Non-pigmented ciliary epithelial cell (primary cell): ENCODE measurements around the gene FOXI3.

Experiments used
- DNase-seq: peaks from one replicate; pipeline ENCODE4 v3.0.0-alpha.2; 2010; ENCODE audit warnings: low read depth

FOXI3 gene

DNA sequence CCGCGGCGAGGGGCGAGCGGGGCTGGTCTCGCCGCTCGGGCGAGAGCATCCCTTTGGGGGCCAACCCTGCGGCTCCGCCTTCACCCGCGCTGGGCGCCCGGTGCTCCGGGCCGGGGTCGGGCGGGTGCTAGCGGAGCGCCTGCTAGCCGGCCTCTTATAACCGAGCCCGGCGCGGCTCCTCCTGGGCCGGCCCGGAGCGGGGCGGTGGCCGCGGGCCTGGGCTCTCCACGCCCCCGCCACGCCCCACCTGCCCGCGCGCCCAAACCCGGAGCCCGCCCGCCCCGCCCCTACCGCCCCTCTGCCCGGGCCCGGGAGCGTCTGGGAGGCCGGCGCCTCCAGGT lies at the start of gene FOXI3:
FOXI3 (minus strand) TSS at position 129 of the 341 bp plus-strand sequence. CDS start 158 bp downstream, outside the sequence.
- no peak for DNase-seq

DNA sequence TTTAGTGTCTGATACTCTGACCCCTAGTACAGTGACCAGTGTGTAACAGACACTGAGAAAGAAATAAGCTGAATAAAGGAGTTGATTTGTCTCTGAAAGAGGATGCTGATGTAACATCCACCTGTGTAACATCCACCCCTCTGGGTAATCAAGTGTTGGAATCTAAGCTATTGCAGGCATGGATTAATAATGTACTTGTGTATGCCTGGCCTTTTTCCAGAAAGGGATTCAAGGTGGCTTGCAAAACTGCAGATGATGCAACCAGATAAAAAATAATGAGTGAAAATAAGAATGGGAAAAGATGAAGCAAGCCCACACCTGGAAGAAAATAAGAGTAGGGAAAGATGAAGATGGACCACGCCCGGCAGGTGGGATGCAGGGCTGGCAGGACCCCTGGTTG lies 48.2 kb upstream of the FOXI3 start:
- DNase-seq = no peak

DNA sequence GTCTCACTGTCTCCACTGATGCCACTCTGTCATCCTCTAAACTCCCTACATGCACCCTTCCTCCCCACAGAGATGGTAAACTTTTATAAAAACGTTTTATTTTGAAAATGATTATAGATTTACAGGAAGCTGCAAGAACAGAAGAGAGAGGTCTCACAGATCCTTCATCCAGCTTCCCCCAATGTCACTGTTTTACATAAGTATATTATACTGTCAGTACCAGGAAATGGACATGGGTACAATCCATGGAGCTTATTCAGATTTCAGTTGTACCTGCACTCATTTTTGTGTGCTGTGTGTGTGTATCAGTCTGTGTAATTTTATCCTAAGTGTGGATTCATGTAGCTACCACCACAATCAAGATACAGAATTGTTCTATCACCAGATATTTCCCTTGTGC lies 46.7 kb upstream of the FOXI3 start:
- DNase-seq = no peak

DNA sequence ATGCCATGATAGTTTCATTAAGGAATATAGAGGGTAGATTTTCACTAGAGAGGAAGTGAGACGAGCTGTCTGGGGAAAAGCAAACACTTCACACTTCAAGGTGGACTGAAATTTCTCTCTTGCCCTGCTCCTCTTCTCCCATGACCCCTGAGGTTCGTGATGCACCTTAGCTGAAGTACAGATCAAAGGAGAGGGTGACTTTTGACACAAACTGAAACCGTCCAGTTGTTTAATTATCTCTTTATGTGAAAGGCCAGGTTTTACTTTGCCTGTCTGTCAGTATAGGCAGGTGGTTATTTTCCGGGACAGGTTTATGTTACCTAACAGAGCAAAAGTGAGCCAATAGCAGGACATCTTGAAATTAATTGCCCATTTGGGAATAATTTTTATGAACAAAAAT lies 41.0 kb upstream of the FOXI3 start:
- DNase-seq = no peak

DNA sequence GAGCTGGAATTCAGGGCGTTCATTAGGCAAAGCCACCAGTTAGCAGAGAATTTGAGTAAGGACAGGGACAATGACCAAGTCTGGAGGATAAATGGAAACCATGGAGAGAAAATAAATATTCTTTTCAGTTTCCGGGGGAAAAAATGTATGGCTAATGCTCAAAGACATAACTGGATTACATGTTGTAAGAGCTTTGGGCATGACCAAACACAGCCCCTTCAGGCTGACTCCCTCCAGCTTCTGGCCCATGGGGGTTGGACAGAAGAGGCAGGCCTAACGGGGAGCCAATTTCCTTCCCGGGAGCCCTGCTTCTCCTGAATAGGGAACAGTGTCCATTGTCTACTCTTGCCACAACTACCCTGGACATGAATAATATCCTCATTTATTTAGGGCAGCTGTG lies 39.5 kb upstream of the FOXI3 start:
- no peak for DNase-seq

DNA sequence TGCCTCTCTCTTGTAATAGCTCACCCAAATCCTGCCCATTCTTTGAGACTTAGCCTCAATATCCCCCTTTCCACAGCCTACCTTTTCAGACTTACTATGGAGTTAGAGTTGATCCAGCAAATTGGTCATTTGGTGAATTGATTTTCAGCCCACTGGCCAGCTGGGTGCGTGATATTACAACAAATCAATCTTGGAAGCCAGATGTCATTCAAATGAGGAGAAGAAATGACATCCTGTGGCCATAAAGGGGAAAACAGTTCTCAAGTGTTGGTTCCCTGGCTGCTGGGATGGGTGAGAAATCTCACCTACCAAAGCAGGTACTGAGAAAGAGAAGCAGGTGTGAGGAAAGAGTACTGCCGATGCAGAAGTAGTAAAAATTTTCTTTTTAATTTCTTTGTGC lies 36.7 kb upstream of the FOXI3 start:
- DNase-seq = no peak

DNA sequence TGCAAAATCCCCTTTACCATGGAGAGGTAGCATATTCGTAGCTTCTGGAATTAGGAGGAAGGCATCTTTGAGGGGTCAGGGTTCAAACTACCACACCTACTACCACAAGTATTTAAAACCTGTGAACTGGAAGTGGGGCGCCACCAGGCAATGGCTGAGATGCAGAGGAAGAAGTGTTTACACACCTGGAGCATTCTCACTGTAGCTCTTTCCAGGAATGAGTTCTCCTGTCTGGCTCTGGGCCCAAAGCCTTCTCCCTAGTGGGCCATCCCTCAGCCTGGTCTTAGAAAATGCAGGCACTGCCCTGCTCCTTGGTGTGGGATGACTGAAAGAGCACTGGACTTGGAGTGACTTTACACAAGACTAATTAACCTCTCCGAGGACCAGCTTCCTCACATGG lies 30.7 kb upstream of the FOXI3 start:
- DNase-seq = no peak

DNA sequence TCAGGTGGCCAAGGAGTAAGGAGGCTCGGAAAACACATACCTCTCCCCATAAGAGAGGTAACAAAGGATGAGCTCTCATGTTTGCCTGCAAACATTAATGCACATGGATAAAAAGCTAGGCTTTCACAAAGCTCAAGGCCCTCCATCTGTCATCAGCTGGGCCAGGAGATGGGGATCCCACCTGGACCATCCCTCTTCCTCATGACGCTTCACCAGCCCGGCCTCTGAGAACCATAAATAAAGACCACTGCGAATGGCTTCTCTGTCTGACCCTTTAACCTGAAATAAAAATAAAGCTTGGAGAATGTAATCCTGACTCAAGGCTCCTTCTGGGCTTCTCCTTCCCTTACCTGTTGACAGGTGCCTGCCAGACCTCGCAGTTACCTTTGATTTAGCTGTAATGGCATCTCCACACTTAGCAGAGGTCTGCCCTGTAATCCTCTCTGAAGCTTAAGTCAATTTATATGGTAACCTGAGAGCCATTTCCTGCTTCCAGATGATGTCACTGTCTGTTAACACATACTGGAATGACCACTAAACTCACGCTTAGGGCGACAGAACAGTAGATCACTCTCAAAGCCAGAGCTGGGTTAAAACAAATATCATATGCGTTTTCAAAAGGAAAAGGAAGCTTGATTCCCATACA lies 29.3 kb upstream of the FOXI3 start:
- DNase-seq = no peak

DNA sequence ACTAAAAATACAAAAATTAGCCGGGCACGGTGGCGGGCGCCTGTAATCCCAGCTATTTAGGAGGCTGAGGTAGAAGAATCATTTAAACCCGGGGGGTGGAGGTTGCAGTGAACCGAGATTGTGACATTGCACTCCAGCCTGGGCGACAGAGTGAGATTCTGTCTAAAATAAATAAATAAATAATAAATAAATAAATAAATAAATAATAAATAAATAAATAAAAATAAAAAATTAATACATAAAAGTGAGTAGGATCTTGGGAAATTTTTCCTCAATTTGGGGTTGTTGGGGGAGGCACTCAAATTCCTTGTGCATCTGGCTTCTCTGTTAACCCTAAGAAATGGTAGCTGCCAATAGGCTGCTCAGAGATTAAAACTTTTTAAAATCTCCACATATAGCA lies 20.3 kb upstream of the FOXI3 start:
- no peak for DNase-seq

DNA sequence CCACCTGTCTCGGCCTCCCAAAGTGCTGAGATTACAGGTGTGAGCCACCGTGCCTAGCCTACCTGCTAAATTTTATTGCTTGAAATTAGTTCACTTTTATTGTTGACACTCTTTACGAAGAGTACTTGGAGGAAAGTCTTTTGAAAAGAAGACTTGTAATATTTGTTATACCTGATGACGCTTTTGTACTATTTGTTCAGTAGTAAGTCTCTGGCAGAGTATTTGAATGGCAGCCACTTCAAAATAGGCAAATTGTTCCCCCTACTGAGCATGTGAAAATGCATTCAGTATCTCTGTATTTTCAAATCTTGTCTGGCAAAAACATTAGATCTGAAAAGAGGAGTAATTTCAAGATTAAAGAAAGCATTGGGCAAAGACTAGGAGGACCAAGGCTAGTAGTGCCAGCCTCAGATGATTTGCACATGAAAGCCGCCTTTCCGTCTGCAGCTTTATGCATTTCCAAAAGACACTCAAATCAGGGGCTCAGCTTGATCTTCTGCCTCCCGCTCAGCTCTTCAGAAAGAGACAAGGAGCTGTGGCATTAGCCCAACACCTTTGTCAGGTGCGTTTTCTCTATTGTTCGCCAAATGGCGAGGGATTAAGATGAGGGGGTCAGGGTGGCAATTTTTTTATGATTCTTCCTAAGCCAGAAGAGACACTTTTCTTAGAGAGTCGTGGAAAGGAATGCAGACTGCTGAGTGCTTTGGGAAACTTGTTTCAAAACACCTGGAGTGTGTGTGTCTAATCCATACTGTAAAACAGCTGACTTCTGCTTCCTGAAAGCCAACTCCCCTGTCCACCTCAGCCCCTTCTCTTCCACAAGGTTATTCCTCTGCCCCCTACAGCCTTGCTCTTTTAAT lies 18.8 kb upstream of the FOXI3 start:
- DNase-seq = no peak

DNA sequence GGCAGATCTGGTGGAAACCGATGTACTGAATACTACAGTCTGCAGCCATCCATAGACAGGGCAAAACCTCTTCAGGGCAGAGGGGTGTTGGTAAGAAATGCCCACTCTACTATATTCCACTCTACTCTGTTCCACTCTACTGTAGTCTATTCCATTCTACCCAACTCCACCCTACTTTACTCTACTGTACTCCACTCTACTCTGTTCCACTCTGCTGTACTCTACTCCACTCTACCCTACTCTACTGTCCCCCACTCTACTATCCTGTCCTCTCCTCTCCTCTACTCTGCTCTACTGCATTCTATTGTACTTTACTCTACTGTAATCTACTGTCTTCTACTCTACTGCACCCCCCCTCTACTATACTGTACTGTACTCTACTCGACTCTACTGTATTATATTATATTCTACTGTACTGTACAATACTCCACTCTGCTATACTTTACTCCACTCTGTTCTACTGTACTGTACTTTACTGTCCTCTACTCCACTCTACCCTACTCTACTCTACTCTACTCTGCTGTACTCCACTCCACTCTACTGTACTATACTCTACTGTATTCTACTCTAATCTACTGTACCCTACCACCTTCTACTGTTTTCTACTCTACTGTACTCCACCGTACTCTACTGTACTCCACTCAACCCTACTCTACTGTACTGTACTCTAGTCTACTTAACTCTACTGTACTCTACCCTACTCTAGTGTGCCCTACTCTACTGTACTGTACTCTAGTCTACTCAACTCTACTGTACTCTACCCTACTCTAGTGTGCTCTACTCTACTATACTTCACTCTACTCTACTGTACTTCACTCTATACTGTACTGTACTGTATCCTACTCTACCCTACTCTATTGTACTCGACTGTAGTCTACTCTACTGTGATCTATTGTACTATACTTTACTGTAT lies 17.0 kb upstream of the FOXI3 start:
- no peak for DNase-seq

DNA sequence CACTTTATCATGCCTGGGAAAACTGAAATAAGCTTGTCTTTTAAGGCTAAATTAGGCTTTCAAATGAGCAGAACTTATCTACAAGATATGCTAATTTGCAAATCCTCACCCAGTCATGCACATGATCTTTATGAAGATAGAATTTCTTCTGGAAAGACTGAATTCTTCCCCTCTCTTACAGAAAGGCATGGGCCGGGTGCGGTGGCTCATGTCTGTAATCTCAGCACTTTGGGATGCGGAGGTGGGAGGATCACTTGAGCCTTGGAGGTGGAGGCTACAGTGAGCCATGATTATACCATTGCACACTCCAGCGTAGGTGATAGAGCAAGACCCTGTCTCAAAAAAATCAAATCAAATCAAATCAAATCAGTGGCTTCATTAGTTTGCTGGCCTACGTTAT lies 11.7 kb upstream of the FOXI3 start:
- no peak for DNase-seq

DNA sequence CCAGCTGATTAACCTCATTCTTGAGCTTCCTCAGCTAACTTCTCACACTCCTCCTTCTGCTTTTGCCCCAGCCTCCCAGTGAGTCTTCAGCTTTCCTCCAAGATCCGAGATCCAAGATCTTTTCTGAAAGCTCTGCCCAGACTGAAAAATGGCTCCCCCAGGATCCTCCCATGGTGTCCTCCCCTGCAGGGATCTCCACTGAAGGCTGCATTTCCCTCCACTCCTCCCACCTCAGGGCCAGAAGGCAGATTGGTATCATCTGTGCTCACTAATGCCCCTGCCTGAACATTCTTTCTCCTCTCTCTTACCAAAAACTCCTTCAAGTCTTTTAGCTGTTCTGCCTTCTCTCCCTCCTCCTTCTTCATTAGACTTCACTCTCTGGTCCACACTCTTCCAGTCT lies 6.1 kb upstream of the FOXI3 start:
- DNase-seq = no peak

DNA sequence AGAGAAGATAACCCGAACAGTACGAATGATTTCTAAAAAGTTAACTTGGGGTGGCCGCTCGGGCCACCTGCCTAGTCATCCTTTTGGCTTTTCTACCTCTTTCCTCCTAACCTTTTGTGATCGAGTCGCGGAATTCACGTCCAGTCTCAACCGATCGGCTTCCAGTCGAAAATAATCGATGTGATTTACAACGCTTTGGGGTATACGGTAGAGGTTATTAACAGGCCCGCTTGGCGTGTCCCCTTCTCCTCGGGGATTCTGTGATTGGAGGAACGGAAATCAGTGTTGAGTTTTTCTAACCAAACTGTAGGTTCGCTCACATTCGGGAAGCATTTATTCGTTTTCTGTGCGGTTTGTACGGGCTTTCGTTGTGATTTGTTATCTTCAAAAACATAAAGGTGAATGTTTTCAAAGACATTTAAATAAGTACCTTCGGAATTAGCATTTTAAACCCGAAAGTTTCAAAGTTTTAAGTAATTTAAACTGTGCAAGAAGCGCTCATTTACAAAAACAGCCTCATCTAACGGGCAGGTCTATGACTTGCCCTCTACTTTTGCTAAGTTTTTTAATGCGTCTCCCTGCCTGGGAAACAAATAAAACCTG lies 588 bp upstream of the FOXI3 start:
- DNase-seq = no peak

DNA sequence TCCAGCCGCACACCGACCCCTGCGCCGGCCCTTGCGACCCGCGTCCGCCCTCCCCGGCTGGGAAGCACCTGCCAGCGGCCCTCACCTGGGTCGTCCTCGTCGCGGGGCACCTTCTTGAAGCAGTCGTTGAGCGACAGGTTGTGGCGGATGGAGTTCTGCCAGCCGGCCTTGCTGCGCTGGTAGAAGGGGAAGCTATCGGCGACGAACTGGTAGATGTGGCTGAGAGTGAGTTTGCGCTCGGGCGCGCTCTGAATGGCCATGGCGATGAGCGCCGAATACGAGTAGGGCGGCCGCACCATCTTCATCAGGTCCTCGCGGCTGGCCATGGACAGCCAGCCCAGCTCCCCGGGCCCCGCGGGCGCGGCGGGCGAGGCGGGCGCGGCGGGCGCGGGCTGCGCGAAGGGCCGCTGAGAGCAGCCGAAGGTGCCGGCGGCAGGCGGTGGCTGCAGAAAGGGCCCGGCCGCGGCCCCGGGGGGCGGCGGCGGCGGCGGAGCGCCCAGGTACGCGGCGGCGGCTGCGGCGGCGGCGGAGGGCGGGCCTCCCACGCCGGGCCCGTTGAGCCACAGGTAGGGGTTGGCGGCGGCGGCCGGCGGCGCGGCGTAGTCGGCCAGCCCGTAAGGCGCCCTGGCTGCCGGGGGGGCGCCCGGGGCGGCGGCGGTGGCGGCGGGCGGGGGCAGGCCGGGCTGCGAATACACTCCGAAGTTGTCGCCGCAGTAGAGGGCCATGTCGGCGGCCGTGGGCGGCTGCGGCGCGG lies 505 bp downstream of the FOXI3 start:
- no peak for DNase-seq

DNA sequence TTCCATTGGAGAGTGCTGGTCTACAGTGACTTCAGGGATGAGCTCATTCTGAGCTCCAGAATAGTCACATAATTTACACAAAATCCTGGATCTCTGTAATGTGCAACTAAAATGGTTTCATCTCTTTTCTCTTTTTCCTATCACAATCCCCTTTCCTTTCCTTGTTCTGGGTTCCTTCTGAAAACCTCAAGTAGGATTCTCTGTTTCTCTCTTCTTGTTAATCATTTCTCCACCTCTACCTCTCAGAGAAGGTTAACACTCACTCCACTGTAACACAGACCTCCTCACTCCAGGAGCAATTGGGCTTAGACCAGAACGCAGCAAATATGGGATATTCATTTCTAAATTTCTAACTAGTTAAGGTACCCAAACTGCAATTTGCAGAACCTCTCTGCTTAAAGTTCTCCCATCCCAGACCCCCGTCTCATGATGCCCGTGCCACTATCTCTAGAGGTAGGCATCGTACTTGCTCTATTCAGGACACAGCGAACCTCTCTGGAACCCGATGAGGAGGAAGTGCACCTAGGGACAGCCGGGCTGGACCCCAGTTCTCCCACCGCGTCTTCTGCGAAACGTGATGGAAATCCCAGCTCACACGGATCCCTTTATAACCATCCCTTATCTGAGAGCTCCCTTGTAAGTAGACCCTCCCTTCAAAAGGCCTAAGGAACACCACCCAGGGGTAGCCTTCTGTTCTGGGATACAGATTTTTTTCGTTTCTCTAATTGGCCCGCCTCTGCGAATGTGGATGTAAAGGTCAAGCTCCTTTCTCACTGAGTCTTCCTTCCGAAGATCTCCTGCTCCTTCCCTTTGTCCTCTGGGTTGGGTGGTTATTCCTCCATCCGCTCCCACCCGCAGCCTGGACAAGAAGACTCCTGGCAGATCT lies 1.3 kb downstream of the FOXI3 start:
- no peak for DNase-seq

DNA sequence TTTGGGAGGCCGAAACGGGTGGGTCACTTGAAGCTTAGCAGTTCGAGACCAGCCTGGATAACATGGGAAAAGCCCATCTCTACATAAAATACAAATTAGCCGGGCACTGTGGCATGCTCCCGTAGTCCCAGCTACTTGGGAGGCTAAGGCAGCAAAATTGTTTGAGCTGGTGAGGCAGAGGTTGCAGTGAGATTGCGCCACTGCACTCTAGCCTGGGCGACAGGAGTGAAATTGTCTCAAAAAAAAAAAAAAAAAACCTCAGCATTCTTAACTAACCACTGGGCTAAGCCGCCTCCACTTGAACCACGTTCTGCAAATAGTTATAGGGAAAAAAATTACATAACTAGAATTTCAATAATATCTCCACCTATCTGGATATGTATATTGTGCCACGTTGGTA lies 2.3 kb downstream of the FOXI3 start:
- no peak for DNase-seq

DNA sequence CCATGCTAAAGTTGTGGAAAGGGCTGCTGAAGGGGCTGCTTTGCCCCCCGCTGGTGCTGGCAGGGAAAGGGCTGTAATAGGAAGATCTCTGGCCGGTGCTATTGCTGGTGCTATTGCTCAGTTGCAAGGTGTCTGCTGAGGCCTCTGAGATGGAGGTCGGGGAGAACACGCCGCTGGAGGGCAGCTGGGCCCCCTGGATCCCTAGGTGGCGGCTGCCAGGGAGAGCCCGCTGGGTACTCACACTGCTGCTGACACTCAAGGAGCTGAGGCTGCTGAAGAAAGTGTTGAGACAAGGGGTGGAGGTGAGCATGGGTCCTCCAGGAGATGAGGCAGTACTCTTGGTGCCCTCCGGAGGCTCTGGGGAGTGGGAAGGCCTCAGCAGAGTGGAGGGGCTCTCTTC lies 4.2 kb downstream of the FOXI3 start:
- DNase-seq = no peak

DNA sequence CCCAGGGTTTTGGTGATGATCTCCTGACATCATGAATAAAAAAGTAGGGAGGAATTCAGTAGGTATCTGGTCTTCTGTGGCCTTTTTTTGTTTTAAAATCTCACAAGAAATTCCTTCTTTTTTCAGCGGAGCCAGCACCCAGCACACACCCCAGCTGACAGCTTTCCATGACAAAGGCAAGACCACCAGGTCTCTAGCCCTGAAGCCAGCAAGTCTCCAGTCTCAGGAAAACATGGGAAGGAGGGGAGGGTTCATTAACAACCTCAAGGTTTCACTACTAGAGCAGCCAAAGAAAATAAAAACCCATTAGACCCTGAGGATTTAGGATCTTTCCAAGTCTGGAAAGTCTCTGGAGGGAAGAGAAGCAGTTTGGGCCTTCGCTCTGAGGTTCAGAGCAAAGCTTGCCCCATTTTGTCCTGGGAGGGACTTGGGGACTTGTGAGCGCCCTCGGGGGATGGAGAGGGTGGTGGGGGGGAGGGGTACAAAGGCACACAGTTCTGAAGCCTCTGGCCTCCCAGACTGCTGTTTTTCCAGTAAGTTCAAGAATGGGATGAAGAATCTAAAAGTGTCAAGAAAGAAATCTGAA lies 9.0 kb downstream of the FOXI3 start:
- DNase-seq = no peak

DNA sequence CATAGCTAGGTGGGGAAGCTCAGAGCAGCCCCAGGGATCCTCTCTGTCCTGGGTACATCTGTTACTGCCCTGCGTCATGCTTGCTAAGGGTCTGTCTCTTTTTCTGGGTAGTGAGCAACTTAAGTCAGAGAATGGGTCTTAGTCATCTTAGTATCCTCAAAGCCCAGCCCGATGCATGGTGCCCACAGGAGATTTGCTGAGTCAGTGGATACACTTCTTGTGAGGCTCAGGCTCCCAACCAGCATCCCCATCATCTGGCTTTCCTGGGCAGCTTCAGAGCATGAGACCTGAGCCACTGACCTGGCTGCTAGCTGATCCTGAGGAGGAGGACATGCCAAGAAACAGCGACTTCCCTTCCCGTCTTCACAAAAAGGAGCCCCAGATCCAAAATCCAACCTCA lies 10.0 kb downstream of the FOXI3 start:
- DNase-seq = no peak
